HL-60 (cell line): ENCODE results near the gene CARS2.

Experiments
- POLR2AphosphoS5 ChIP-seq: IDR thresholded peaks from 2 replicates; pipeline ENCODE4 v1.6.1; 2012; ENCODE audit warnings: low read depth
- SPI1 ChIP-seq: IDR thresholded peaks from 2 replicates; pipeline ENCODE4 v1.6.1; 2012; ENCODE audit warnings: low read depth, mild to moderate bottlenecking, borderline replicate concordance
- TF ChIP-seq, protein P1 (sequence below): IDR thresholded peaks from one replicate; pipeline ENCODE4 v1.5.1; 2011; ENCODE audit warnings: low read length, control low read depth, inconsistent platforms; ENCODE audit not compliant: insufficient read depth
- TF ChIP-seq, protein P2 (sequence below): IDR thresholded peaks from 2 replicates; pipeline ENCODE4 v1.6.1; 2012; ENCODE audit warnings: low read depth; ENCODE audit not compliant: insufficient replicate concordance

DNA sequence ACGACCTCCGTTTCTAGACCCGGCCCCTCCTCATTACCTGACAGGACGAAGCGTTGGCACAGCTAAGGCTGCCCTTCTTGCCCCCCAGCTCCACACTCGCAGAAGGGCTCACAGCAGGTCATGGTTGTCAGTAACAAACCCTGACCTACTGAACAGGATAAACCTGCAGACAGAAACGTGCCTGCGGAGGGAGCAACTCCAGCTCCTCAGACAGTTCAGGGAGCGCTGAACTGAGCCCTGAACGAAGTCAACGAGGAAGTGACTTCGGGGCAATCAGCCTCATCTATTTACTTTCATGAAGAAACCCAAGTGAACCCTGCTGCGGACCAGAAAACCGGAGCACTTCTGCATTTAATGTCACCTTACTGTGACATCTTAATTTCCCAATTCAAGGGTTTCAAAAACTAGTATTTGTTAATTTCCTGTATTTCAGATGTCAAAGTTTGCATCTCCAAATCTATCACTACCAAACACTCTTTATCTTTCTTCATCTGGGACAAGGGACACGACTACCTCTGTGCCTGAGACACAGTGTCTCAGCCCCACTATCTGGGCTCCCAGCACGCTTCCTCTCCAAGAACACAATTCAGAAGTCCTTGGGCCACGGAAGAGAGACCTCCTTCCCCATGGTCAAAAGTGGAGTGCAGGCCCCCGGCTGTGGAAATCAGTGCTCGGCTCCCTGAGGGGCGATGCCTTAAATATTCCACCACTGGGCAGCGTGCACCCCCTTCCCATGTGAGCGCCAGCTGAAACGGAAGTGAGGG, 40.2 kb downstream of the CARS2 start:
- TF ChIP-seq, protein P1, sequence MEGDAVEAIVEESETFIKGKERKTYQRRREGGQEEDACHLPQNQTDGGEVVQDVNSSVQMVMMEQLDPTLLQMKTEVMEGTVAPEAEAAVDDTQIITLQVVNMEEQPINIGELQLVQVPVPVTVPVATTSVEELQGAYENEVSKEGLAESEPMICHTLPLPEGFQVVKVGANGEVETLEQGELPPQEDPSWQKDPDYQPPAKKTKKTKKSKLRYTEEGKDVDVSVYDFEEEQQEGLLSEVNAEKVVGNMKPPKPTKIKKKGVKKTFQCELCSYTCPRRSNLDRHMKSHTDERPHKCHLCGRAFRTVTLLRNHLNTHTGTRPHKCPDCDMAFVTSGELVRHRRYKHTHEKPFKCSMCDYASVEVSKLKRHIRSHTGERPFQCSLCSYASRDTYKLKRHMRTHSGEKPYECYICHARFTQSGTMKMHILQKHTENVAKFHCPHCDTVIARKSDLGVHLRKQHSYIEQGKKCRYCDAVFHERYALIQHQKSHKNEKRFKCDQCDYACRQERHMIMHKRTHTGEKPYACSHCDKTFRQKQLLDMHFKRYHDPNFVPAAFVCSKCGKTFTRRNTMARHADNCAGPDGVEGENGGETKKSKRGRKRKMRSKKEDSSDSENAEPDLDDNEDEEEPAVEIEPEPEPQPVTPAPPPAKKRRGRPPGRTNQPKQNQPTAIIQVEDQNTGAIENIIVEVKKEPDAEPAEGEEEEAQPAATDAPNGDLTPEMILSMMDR, result no peak
- TF ChIP-seq POLR2AphosphoS5 (no peak), SPI1 (peak; percentile 97)
- TF ChIP-seq, protein P2, sequence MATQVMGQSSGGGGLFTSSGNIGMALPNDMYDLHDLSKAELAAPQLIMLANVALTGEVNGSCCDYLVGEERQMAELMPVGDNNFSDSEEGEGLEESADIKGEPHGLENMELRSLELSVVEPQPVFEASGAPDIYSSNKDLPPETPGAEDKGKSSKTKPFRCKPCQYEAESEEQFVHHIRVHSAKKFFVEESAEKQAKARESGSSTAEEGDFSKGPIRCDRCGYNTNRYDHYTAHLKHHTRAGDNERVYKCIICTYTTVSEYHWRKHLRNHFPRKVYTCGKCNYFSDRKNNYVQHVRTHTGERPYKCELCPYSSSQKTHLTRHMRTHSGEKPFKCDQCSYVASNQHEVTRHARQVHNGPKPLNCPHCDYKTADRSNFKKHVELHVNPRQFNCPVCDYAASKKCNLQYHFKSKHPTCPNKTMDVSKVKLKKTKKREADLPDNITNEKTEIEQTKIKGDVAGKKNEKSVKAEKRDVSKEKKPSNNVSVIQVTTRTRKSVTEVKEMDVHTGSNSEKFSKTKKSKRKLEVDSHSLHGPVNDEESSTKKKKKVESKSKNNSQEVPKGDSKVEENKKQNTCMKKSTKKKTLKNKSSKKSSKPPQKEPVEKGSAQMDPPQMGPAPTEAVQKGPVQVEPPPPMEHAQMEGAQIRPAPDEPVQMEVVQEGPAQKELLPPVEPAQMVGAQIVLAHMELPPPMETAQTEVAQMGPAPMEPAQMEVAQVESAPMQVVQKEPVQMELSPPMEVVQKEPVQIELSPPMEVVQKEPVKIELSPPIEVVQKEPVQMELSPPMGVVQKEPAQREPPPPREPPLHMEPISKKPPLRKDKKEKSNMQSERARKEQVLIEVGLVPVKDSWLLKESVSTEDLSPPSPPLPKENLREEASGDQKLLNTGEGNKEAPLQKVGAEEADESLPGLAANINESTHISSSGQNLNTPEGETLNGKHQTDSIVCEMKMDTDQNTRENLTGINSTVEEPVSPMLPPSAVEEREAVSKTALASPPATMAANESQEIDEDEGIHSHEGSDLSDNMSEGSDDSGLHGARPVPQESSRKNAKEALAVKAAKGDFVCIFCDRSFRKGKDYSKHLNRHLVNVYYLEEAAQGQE, result no peak
